ENCODE data around the gene EPAS1. TPM values are rescaled to one million over a fixed set of nuclear protein-coding genes. Genes with fewer than 3 reads are reported as not detected.
A peak's percentile ranks its signal among the peaks of the same experiment; 100 is the strongest.

EPAS1 gene
- total and polyA plus RNA-seq, 2 of the 13 experiments (the other 11 are each of a cell fraction or from before 2014, with no cell fraction given), result 47.1 to 182 TPM

DNA sequence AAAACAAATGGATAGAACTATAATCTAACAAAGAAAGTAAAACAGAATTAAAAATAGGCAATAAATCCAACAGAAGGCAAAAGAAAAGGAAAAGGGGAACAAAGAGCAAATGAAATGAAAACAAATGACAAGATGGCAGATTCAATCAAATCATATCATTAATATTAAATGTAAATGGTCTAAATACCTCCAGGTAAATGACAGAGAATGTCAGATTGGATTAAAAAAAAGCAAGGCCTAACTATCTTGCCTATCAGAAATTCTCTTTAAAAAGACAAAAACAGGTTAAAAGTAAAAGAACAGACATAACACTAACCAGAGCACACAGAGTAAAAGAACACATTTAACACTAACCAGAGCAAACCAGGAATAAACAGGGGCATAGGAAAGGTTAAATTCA lies 119.1 kb downstream of the EPAS1 start:
- Histone ChIP-seq H3K9me3 (ENCODE audit: low read length) (peaks cover 16% of the 10 kb centered on the region), H3K36me3 (replicated peaks in 1 of 2; ENCODE audit: control insufficient read depth in 1 of 2, insufficient read depth in 2 of 2, low read length in 2 of 2) (no peaks in the 10 kb centered on the region), H4K20me1 (ENCODE audit: insufficient read depth, low read length) (no peaks in the 10 kb centered on the region), H3K4me1 (ENCODE audit: insufficient read depth, low read length) (peaks cover 62% of the 10 kb centered on the region), H3K79me2 (ENCODE audit: insufficient read depth, low read length) (peaks cover 26% of the 10 kb centered on the region), H3K4me3 (replicated peaks in 1 of 3; ENCODE audit: insufficient read depth in 1 of 3, low read depth in 2 of 3, low read length in 3 of 3) (peak overlapping the region; percentile 23 to 54 (median 32); a peak in 5 of 6 replicates), H3K27me3 (ENCODE audit: control insufficient read depth in 1 of 2, insufficient read depth in 2 of 2, low read length in 2 of 2) (no peaks in the 10 kb centered on the region), H3K4me2 (ENCODE audit: low read depth, low read length) (peak overlapping the region; percentile 79), H3K9ac (ENCODE audit: insufficient read depth, low read depth, low read length) (peak overlapping the region; percentile 60), H3K27ac (ENCODE audit: extremely low read length, insufficient read depth, low read length) (peak overlapping the region; percentile 66), H2AFZ (ENCODE audit: low read length) (peak overlapping the region; percentile 61)
- intact Hi-C loops (cut with micrococcal nuclease; ENCODE audit: unreplicated experiment), result no loop called here
- no peak for ATAC-seq
- POLR2A ChIA-PET, result interaction anchor here (1.2 kb wide), 2 partner anchors 8 to 19 kb away, joined by 7 to 10 read pairs; no protein-coding TSS in a partner anchor
- no peak for DNase-seq (ENCODE audit: low spot score)
- TF ChIP-seq, protein P1, sequence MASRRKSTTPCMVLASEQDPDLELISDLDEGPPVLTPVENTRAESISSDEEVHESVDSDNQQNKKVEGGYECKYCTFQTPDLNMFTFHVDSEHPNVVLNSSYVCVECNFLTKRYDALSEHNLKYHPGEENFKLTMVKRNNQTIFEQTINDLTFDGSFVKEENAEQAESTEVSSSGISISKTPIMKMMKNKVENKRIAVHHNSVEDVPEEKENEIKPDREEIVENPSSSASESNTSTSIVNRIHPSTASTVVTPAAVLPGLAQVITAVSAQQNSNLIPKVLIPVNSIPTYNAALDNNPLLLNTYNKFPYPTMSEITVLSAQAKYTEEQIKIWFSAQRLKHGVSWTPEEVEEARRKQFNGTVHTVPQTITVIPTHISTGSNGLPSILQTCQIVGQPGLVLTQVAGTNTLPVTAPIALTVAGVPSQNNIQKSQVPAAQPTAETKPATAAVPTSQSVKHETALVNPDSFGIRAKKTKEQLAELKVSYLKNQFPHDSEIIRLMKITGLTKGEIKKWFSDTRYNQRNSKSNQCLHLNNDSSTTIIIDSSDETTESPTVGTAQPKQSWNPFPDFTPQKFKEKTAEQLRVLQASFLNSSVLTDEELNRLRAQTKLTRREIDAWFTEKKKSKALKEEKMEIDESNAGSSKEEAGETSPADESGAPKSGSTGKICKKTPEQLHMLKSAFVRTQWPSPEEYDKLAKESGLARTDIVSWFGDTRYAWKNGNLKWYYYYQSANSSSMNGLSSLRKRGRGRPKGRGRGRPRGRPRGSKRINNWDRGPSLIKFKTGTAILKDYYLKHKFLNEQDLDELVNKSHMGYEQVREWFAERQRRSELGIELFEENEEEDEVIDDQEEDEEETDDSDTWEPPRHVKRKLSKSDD (CRISPR knock-in tag; IDR thresholded peaks at IDR 0.05; ENCODE audit: low read depth), result no peak
- 0 out of 2 replicates have a peak, but pooled peaks have one; percentile 2 for TF ChIP-seq ZNF337 (CRISPR knock-in tag; IDR thresholded peaks at IDR 0.05; ENCODE audit: borderline replicate concordance, low read depth)
- TF ChIP-seq WIZ (CRISPR knock-in tag; IDR thresholded peaks at IDR 0.05), result no peak
- peak; percentile 5; the same call in 1 of the 2 replicates for TF ChIP-seq ZNF792 (CRISPR knock-in tag; IDR thresholded peaks at IDR 0.05)
- TF ChIP-seq ZNF44 (CRISPR knock-in tag; IDR thresholded peaks at IDR 0.05), result no peak
- TF ChIP-seq, protein P2, sequence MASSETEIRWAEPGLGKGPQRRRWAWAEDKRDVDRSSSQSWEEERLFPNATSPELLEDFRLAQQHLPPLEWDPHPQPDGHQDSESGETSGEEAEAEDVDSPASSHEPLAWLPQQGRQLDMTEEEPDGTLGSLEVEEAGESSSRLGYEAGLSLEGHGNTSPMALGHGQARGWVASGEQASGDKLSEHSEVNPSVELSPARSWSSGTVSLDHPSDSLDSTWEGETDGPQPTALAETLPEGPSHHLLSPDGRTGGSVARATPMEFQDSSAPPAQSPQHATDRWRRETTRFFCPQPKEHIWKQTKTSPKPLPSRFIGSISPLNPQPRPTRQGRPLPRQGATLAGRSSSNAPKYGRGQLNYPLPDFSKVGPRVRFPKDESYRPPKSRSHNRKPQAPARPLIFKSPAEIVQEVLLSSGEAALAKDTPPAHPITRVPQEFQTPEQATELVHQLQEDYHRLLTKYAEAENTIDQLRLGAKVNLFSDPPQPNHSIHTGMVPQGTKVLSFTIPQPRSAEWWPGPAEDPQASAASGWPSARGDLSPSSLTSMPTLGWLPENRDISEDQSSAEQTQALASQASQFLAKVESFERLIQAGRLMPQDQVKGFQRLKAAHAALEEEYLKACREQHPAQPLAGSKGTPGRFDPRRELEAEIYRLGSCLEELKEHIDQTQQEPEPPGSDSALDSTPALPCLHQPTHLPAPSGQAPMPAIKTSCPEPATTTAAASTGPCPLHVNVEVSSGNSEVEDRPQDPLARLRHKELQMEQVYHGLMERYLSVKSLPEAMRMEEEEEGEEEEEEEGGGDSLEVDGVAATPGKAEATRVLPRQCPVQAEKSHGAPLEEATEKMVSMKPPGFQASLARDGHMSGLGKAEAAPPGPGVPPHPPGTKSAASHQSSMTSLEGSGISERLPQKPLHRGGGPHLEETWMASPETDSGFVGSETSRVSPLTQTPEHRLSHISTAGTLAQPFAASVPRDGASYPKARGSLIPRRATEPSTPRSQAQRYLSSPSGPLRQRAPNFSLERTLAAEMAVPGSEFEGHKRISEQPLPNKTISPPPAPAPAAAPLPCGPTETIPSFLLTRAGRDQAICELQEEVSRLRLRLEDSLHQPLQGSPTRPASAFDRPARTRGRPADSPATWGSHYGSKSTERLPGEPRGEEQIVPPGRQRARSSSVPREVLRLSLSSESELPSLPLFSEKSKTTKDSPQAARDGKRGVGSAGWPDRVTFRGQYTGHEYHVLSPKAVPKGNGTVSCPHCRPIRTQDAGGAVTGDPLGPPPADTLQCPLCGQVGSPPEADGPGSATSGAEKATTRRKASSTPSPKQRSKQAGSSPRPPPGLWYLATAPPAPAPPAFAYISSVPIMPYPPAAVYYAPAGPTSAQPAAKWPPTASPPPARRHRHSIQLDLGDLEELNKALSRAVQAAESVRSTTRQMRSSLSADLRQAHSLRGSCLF (CRISPR knock-in tag; IDR thresholded peaks at IDR 0.05; ENCODE audit: borderline replicate concordance), result 0 out of 2 replicates have a peak, but pooled peaks have one; percentile 12
- in situ Hi-C loops (cut with HindIII; ENCODE audit: extremely low pct_ligation_motif_present, low pct_unique_long_range_greater_than_20kb), result no loop called here
- CTCF ChIA-PET (ENCODE audit: low intra/inter-chr PET ratio, low total read pairs), result no interaction called here
- no peak for FAIRE-seq
- BruUV-seq (replicated peaks), result no TSS peak
